Dendritic cell treated with granulocyte-macrophage colony-stimulating factor and Interleukin-4, amounts not matched to agents 40 ng/mL and 50 ng/mL, for 4 days (primary cell): ENCODE results near the gene MUC13.
A peak's percentile ranks its signal among the peaks of the same experiment; 100 is the strongest.

Source experiments
- H3K27ac Mint-ChIP-seq: one replicate; pipeline ENCODE4 v1.8.0; 2022; ENCODE audit warnings: mild to moderate bottlenecking, mixed read lengths
- H3K27me3 Mint-ChIP-seq: one replicate; pipeline ENCODE4 v1.8.0; 2022; ENCODE audit warnings: mild to moderate bottlenecking, mixed read lengths
- H3K36me3 Mint-ChIP-seq: one replicate; pipeline ENCODE4 v1.8.0; 2022; ENCODE audit warnings: low read depth, mixed read lengths
- H3K4me1 Mint-ChIP-seq: one replicate; pipeline ENCODE4 v1.8.0; 2022; ENCODE audit warnings: low read depth, mixed read lengths
- H3K4me3 Mint-ChIP-seq: one replicate; pipeline ENCODE4 v1.8.0; 2022; ENCODE audit warnings: mild to moderate bottlenecking, moderate library complexity, mixed read lengths
- H3K9me3 Mint-ChIP-seq: one replicate; pipeline ENCODE4 v1.8.0; 2022; ENCODE audit warnings: mixed read lengths
- intact Hi-C: fragments of 100-400 bp; cut with micrococcal nuclease; formaldehyde crosslinking; loops from one replicate; pipeline ENCODE4 v1.15.0; 2022

Gene MUC13

GRCh38 chr3:124884474-124885101 is 50.0 kb downstream of the MUC13 start:
- H3K27ac Mint-ChIP-seq = no peak overlapping the region
- no peaks in the 10 kb centered on the region for H3K9me3 Mint-ChIP-seq
- no peak overlapping the region for H3K4me3 Mint-ChIP-seq
- intact Hi-C loops = no loop called here
- peaks cover 55% of the 10 kb centered on the region for H3K27me3 Mint-ChIP-seq
- peaks cover 16% of the 10 kb centered on the region for H3K36me3 Mint-ChIP-seq
- H3K4me1 Mint-ChIP-seq = peaks cover 35% of the 10 kb centered on the region

DNA sequence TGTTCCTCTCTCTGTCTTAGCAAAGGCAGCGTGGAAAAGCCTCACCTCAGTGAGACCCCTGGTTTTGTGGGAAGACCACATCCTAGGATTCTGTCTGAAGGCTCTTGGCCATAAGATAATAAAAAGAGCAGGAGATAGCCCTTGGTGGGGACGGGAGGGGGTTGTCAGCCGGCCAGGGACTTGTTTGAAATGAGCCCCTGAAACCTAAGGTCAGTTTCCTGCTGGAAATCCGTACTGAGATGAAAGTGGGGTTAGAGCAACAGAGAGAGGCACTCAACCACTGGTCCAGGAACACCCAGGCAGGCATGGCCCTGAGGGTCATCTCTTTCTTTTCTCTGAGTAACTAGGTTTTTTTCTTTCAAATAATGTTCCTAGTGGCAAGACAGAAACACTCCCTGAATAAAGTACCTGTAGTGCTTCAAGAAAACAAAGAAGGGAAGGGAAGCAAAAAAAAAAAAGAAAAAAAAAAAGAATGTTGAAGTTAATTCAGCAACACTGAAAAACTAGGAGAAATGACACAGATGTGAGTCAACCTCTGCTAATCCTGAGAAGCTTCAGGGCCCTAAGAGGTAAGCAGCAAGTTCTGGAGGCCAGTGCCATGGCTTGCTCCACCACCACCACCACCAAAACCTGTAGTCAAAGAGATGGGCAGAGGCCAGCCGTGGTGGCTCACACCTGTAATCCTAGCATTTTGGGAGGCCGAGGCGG is 50.6 kb downstream of the MUC13 start:
- Mint-ChIP-seq H3K4me1 (peaks cover 41% of the 10 kb centered on the region), H3K27ac (no peak overlapping the region), H3K4me3 (no peak overlapping the region), H3K36me3 (peaks cover 16% of the 10 kb centered on the region), H3K9me3 (no peaks in the 10 kb centered on the region), H3K27me3 (peaks cover 48% of the 10 kb centered on the region)
- intact Hi-C loops = no loop called here

- intact Hi-C loops = no loop called here
- Mint-ChIP-seq H3K4me3 (no peak overlapping the region), H3K27me3 (peaks cover 39% of the 10 kb centered on the region), H3K9me3 (no peaks in the 10 kb centered on the region), H3K36me3 (peaks cover 16% of the 10 kb centered on the region), H3K4me1 (peaks cover 43% of the 10 kb centered on the region), H3K27ac (no peak overlapping the region)
Measured at GRCh38 chr3:124882816-124883747, 51.5 kb downstream of the MUC13 start.

DNA sequence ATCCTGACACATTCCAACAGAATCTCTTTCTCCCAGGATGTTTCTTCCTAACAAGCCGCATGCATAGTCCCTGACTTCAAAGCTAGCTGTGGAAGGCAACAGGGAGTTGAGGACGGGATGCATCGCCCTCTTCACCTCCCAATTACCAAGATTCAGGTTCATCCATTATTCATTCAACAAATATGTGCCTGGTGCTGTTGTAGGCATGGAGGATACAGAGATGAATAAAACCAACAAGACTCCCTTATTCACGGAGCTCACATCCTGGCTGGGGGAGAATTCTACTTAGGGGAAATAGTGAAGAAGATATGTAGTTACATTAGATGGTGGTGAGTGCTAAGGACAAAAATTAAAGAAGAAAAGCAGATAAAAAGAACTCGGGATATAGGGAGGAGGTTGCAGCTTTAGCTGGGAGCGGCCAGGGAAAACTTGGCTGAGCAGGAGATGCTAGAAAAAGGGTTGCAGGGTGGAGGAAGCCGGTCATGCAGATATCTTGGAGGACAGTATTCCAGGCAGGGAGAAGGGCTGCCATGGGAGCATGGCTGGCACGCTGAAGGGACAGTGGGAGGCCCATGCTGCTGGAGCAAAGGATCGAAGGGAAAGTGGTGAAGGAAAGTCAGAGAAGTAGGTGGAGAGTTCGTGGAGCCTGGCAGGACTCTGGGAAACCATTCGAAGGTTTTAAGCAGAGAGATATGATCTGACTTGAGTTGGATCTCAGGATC is 52.4 kb downstream of the MUC13 start:
- no peaks in the 10 kb centered on the region for H3K9me3 Mint-ChIP-seq
- H3K27me3 Mint-ChIP-seq = peaks cover 34% of the 10 kb centered on the region
- intact Hi-C loops = no loop called here
- H3K36me3 Mint-ChIP-seq = peaks cover 16% of the 10 kb centered on the region
- H3K27ac Mint-ChIP-seq = no peak overlapping the region
- H3K4me3 Mint-ChIP-seq = no peak overlapping the region
- H3K4me1 Mint-ChIP-seq = peaks cover 36% of the 10 kb centered on the region

DNA sequence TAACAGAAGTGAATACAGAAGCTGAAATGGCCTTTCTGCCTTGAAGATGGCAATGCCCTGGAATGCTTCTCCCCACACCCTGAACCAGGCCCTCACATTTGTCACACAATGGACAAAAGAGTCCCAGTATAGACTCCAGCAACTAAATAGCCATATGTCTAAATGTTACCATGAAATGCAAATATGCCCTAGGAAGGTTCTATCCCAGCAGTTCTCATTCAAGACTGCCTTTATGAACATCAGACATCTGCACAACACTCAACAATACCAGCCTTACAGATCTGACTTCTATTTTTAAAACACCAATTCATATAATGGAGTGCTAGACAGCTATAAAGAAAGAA is 55.2 kb downstream of the MUC13 start:
- intact Hi-C loops = loop anchor here (5.0 kb wide), 1 partner anchor 52 kb away; no protein-coding TSS in a partner anchor
- Mint-ChIP-seq H3K36me3 (peaks cover 10% of the 10 kb centered on the region), H3K4me1 (peaks cover 50% of the 10 kb centered on the region), H3K4me3 (no peak overlapping the region), H3K9me3 (no peaks in the 10 kb centered on the region), H3K27me3 (peaks cover 16% of the 10 kb centered on the region), H3K27ac (peak overlapping the region; percentile 65)

DNA sequence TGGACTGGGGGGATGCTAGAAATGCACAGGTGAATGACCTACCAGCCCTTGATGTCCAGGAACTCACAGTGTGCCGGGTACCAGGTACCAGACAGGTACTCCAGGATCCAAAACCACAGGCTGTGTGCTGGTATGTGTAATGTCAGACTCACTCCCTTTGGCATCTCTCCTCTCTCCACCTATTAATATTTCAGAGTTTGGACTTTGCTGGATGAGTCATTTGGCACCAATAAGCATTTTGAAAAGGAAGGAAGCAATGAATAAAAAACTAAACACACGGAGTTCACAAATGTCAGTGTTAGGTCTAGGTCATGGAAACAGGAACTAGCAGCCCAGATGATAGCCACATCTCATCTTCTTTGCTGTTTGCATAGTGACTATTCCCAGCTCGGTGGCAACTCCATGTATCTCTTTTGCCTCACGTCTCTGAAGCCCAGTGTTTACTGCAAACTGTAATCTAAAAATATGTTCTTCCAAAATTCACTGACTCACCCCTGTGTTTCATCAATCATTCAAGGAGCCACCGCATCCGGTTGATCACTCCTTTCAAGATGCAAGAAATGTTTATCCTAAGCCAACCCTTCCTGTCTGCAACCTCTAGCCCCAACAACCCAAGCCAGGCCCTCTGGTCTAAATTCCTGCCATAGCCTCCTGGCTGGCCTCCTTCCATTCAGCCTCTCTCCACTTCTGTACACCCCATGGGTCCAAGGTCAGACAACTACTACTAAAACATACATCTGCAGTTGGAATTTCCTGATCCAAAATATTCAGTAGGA is 55.8 kb downstream of the MUC13 start:
- intact Hi-C loops = loop anchor here (5.0 kb wide), 1 partner anchor 51 kb away; no protein-coding TSS in a partner anchor
- H3K4me1 Mint-ChIP-seq = peaks cover 46% of the 10 kb centered on the region
- H3K4me3 Mint-ChIP-seq = peak overlapping the region; percentile 5
- no peaks in the 10 kb centered on the region for H3K9me3 Mint-ChIP-seq
- H3K27me3 Mint-ChIP-seq = peaks cover 11% of the 10 kb centered on the region
- H3K27ac Mint-ChIP-seq = peak overlapping the region; percentile 65
- peaks cover 4% of the 10 kb centered on the region for H3K36me3 Mint-ChIP-seq

GRCh38 chr3:124877674-124878073 is 56.9 kb downstream of the MUC13 start:
- Mint-ChIP-seq H3K9me3 (no peaks in the 10 kb centered on the region), H3K4me1 (peaks cover 43% of the 10 kb centered on the region), H3K36me3 (peaks cover 3% of the 10 kb centered on the region), H3K27me3 (peaks cover 5% of the 10 kb centered on the region), H3K4me3 (no peak overlapping the region), H3K27ac (no peak overlapping the region)
- intact Hi-C loops = loop anchor here (5.0 kb wide), 1 partner anchor 50 kb away; no protein-coding TSS in a partner anchor

GRCh38 chr3:124876401-124876878 is 58.1 kb downstream of the MUC13 start:
- Mint-ChIP-seq H3K27me3 (no peaks in the 10 kb centered on the region), H3K4me3 (no peak overlapping the region), H3K4me1 (peaks cover 43% of the 10 kb centered on the region), H3K27ac (peak overlapping the region; percentile 74), H3K9me3 (no peaks in the 10 kb centered on the region), H3K36me3 (peaks cover 13% of the 10 kb centered on the region)
- intact Hi-C loops = loop anchor here (5.0 kb wide), 1 partner anchor 49 kb away; no protein-coding TSS in a partner anchor

GRCh38 chr3:124873226-124873625 is 61.3 kb downstream of the MUC13 start:
- H3K9me3 Mint-ChIP-seq = no peaks in the 10 kb centered on the region
- H3K27ac Mint-ChIP-seq = no peak overlapping the region
- H3K4me1 Mint-ChIP-seq = peaks cover 32% of the 10 kb centered on the region
- intact Hi-C loops = no loop called here
- no peak overlapping the region for H3K4me3 Mint-ChIP-seq
- peaks cover 19% of the 10 kb centered on the region for H3K36me3 Mint-ChIP-seq
- H3K27me3 Mint-ChIP-seq = peaks cover 2% of the 10 kb centered on the region

GRCh38 chr3:124867511-124867910 is 67.0 kb downstream of the MUC13 start:
- intact Hi-C loops = no loop called here
- Mint-ChIP-seq H3K27ac (no peak overlapping the region), H3K36me3 (peaks cover 20% of the 10 kb centered on the region), H3K4me3 (no peak overlapping the region), H3K9me3 (no peaks in the 10 kb centered on the region), H3K27me3 (peaks cover 4% of the 10 kb centered on the region), H3K4me1 (peaks cover 38% of the 10 kb centered on the region)

- intact Hi-C loops = no loop called here
- Mint-ChIP-seq H3K9me3 (no peaks in the 10 kb centered on the region), H3K27me3 (peaks cover 4% of the 10 kb centered on the region), H3K36me3 (peaks cover 5% of the 10 kb centered on the region), H3K27ac (no peak overlapping the region), H3K4me1 (peaks cover 40% of the 10 kb centered on the region), H3K4me3 (no peak overlapping the region)
Measured at GRCh38 chr3:124862006-124862405, 72.5 kb downstream of the MUC13 start.

- Mint-ChIP-seq H3K27ac (no peak overlapping the region), H3K4me3 (no peak overlapping the region), H3K36me3 (peaks cover under 1% of the 10 kb centered on the region), H3K27me3 (peaks cover 3% of the 10 kb centered on the region), H3K4me1 (peaks cover 45% of the 10 kb centered on the region), H3K9me3 (no peaks in the 10 kb centered on the region)
- intact Hi-C loops = no loop called here
Measured at GRCh38 chr3:124861041-124861440, 73.5 kb downstream of the MUC13 start.

DNA sequence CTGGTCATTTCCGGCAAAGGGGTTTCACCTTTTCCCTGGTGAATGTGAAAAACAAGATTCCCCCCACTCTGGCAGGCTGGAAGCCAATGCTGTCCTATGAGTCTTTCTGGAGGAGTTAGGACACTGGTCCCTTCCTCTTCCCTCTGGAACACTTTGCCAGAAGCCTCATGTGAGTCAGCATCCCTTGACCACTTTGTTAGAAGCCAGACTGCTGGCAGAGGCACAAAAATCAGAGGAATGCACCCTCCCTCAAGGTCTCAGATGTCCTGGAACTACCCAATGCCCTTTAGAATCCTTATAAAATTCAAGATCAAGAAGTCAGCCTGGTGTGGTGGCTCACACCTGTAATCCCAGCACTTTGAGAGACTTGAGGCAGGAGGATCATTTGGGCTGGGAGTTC is 74.0 kb downstream of the MUC13 start:
- no peaks in the 10 kb centered on the region for H3K9me3 Mint-ChIP-seq
- H3K4me3 Mint-ChIP-seq = no peak overlapping the region
- H3K27me3 Mint-ChIP-seq = peaks cover 6% of the 10 kb centered on the region
- H3K4me1 Mint-ChIP-seq = peaks cover 45% of the 10 kb centered on the region
- H3K36me3 Mint-ChIP-seq = peaks cover 5% of the 10 kb centered on the region
- intact Hi-C loops = no loop called here
- H3K27ac Mint-ChIP-seq = no peak overlapping the region
